HPDE6-E6E7 (cell line): ENCODE data around the gene PKD1L1.

Source experiments
- DNase-seq: peaks from one replicate; pipeline ENCODE4 v3.0.0; 2011; ENCODE audit warnings: missing footprints; ENCODE audit errors: extremely low spot score

The PKD1L1 gene

GRCh38 chr7:47818796-47819606 is 129.3 kb downstream of the PKD1L1 start:
- DNase-seq, result peak; percentile 60

- DNase-seq, result no peak
These were observed 130.3 kb downstream of the PKD1L1 start for GRCh38 chr7:47817917-47818316.

- DNase-seq, result no peak
These were observed 131.6 kb downstream of the PKD1L1 start for GRCh38 chr7:47816647-47817046.

GRCh38 chr7:47815867-47816266 is 132.4 kb downstream of the PKD1L1 start:
- DNase-seq, result no peak

- DNase-seq, result no peak
These were observed 133.2 kb downstream of the PKD1L1 start for GRCh38 chr7:47814905-47815613.

GRCh38 chr7:47813620-47814260 is 134.5 kb downstream of the PKD1L1 start:
- no peak for DNase-seq

- DNase-seq, result no peak
These were observed 135.7 kb downstream of the PKD1L1 start for GRCh38 chr7:47812429-47813136.

- DNase-seq, result no peak
These were observed 136.5 kb downstream of the PKD1L1 start for GRCh38 chr7:47811632-47812380.

- no peak for DNase-seq
These were observed 138.9 kb downstream of the PKD1L1 start for GRCh38 chr7:47809387-47809786.

GRCh38 chr7:47808321-47808720 is 139.9 kb downstream of the PKD1L1 start:
- no peak for DNase-seq

- no peak for DNase-seq
These were observed 140.5 kb downstream of the PKD1L1 start for GRCh38 chr7:47807756-47808155.

- no peak for DNase-seq
These were observed 141.1 kb downstream of the PKD1L1 start for GRCh38 chr7:47807126-47807525.

- DNase-seq, result no peak
These were observed 141.6 kb downstream of the PKD1L1 start for GRCh38 chr7:47806701-47807103.

- DNase-seq, result no peak
These were observed 143.3 kb downstream of the PKD1L1 start for GRCh38 chr7:47804767-47805545.

- no peak for DNase-seq
These were observed 144.4 kb downstream of the PKD1L1 start for GRCh38 chr7:47803846-47804245.

- no peak for DNase-seq
These were observed 145.2 kb downstream of the PKD1L1 start for GRCh38 chr7:47803025-47803424.

GRCh38 chr7:47801423-47801822 is 146.8 kb downstream of the PKD1L1 start:
- DNase-seq, result peak; percentile 40

- no peak for DNase-seq
These were observed 148.7 kb downstream of the PKD1L1 start for GRCh38 chr7:47799524-47799923.

- DNase-seq, result no peak
These were observed 151.9 kb downstream of the PKD1L1 start for GRCh38 chr7:47796347-47796746.

GRCh38 chr7:47795631-47796030 is 152.6 kb downstream of the PKD1L1 start:
- DNase-seq, result no peak
